OCI-LY7 (cell line): ENCODE results near the gene PRPF40B. TPM values are rescaled to one million over a fixed set of nuclear protein-coding genes. Genes with fewer than 3 reads are reported as not detected.
A peak's percentile ranks its signal among the peaks of the same experiment; 100 is the strongest.

Source experiments
- BruUV-seq: library from RNA; stranded (reverse); fragments of 400-500 nt; replicated peaks from 2 replicates; lab custom pipeline; 2021; lab: Mats Ljungman, UMichigan
- CTCF ChIA-PET: fragments of 300-600 bp; sonication (Branson Sonifier 250); formaldehyde crosslinking; loops from one replicate; lab custom pipeline; 2022; ENCODE audit warnings: antibody characterized with exemption; ENCODE audit not compliant: unreplicated experiment; lab: Charles Lee
- POLR2A ChIA-PET: fragments of 300-600 bp; sonication (Branson Sonifier 250); formaldehyde crosslinking; loops from one replicate; lab custom pipeline; 2022; ENCODE audit warnings: antibody characterized with exemption; lab: Charles Lee
- DNase-seq: peaks from one replicate; pipeline ENCODE4 v3.0.0-alpha.2; 2015; ENCODE audit warnings: low spot score
- H2AFZ ChIP-seq: fragments of 200-600 bp; sonication (generic), shearing (Covaris generic); 2 replicates; pipeline ENCODE4 v1.6.1; 2014; ENCODE audit warnings: mild to moderate bottlenecking, antibody characterized with exemption, low read length, moderate library complexity
- H3K27ac ChIP-seq: fragments of 200-600 bp; sonication (generic); 2 replicates; pipeline ENCODE4 v1.5.1; 2014; ENCODE audit warnings: mixed run types, low read depth, mild to moderate bottlenecking, moderate library complexity, low read length, inconsistent platforms; ENCODE audit not compliant: poor library complexity, severe bottlenecking
- H3K36me3 ChIP-seq: fragments of 200-600 bp; sonication (generic); 2 replicates; pipeline ENCODE4 v1.6.1; 2014; ENCODE audit warnings: mild to moderate bottlenecking, antibody characterized with exemption, low read length, moderate library complexity, mixed read lengths; ENCODE audit not compliant: insufficient read depth
- H3K4me1 ChIP-seq: fragments of 200-600 bp; sonication (generic); 2 replicates; pipeline ENCODE4 v1.5.1; 2014; ENCODE audit warnings: mild to moderate bottlenecking, low read length; ENCODE audit not compliant: insufficient read depth, poor library complexity, severe bottlenecking
- H3K4me2 ChIP-seq: fragments of 200-600 bp; sonication (generic); 2 replicates; pipeline ENCODE4 v1.6.1; 2014; ENCODE audit warnings: mild to moderate bottlenecking, low read length
- H3K4me3 ChIP-seq: fragments of 200-600 bp; sonication (generic); 2 replicates; pipeline ENCODE4 v1.5.1; 2014; ENCODE audit warnings: mild to moderate bottlenecking, low read depth, low read length; ENCODE audit not compliant: poor library complexity, severe bottlenecking
- H3K79me2 ChIP-seq: fragments of 200-600 bp; sonication (generic); 2 replicates; pipeline ENCODE4 v1.6.1; 2016; ENCODE audit warnings: low read depth, mild to moderate bottlenecking, low read length, moderate library complexity, mixed read lengths; ENCODE audit not compliant: insufficient read depth
- H3K9me2 ChIP-seq: fragments of 200-600 bp; sonication (generic); 2 replicates; pipeline ENCODE4 v1.6.1; 2016; ENCODE audit warnings: mild to moderate bottlenecking, low read length, mixed read lengths; ENCODE audit not compliant: insufficient read depth
- H3K9me3 ChIP-seq: fragments of 200-600 bp; sonication (generic); 2 replicates; pipeline ENCODE4 v1.6.1; 2014; ENCODE audit warnings: mild to moderate bottlenecking, mixed run types, low read length, mixed read lengths
- H4K20me1 ChIP-seq: fragments of 200-600 bp; sonication (generic); 2 replicates; pipeline ENCODE4 v1.6.1; 2014; ENCODE audit warnings: mild to moderate bottlenecking, antibody characterized with exemption, low read length, moderate library complexity, mixed read lengths; ENCODE audit not compliant: insufficient read depth
- CTCF ChIP-seq: fragments of 200-600 bp; sonication (generic); conservative IDR thresholded peaks from 2 replicates; pipeline ENCODE4 v1.5.1; 2014; ENCODE audit warnings: mild to moderate bottlenecking, antibody characterized with exemption, low read length, moderate library complexity, mixed read lengths
- EZH2phosphoT487 ChIP-seq: fragments of 200-600 bp; sonication (generic); IDR thresholded peaks from 2 replicates; pipeline ENCODE4 v1.6.1; 2018; ENCODE audit warnings: low read depth, borderline replicate concordance, mild to moderate bottlenecking, mixed run types, antibody characterized with exemption, low read length, moderate library complexity, mixed read lengths
- intact Hi-C: fragments of 100-400 bp; cut with micrococcal nuclease; formaldehyde crosslinking; loops from one replicate; pipeline ENCODE4 v1.10.0; 2022; ENCODE audit not compliant: unreplicated experiment
- total RNA-seq, 2 experiments: library from RNA; depleted of rRNA in 1 of 2; stranded (reverse); fragments of >200 nt in 1 of 2; shearing (Covaris generic) in 1 of 2; gene quantifications; 2 replicates each; pipeline ENCODE4 v1.2.3, GENCODE V29; 2014 to 2022

PRPF40B gene
- total RNA-seq, 2 experiments from 2014 or later = 11.3 to 26.3 TPM

GRCh38 chr12:49659753-49660152 is 36.4 kb downstream of the PRPF40B start:
- Histone ChIP-seq H3K36me3 (peaks cover 52% of the 10 kb centered on the region), H3K9me2 (no peaks in the 10 kb centered on the region), H4K20me1 (no peaks in the 10 kb centered on the region), H3K9me3 (no peaks in the 10 kb centered on the region), H2AFZ (no peak overlapping the region), H3K4me1 (peaks cover 48% of the 10 kb centered on the region), H3K27ac (no peak overlapping the region), H3K79me2 (no peaks in the 10 kb centered on the region; the same call in 1 of the 2 replicates), H3K4me2 (no peak overlapping the region), H3K4me3 (no peak overlapping the region)
- no peak for TF ChIP-seq EZH2phosphoT487
- TF ChIP-seq CTCF = no peak
- ChIA-PET POLR2A (interaction anchor here (0.9 to 2.3 kb wide), 3 partner anchors 14 to 44 kb away, joined by 3 to 9 read pairs (median 6); no protein-coding TSS in a partner anchor), CTCF (no interaction called here)
- BruUV-seq = no TSS peak
- intact Hi-C loops = no loop called here
- no peak for DNase-seq

- no peaks in the 10 kb centered on the region for H4K20me1 ChIP-seq
- intact Hi-C loops = no loop called here
- DNase-seq = peak; percentile 70
- H3K27ac ChIP-seq = peak overlapping the region; percentile 86
- no TSS peak for BruUV-seq
- no peaks in the 10 kb centered on the region for H3K9me2 ChIP-seq
- CTCF ChIA-PET = no interaction called here
- H3K4me3 ChIP-seq = peak overlapping the region; percentile 60
- peak overlapping the region; percentile 88 for H3K4me2 ChIP-seq
- H3K4me1 ChIP-seq = peaks cover 63% of the 10 kb centered on the region
- POLR2A ChIA-PET = interaction anchor here (0.8 to 2.3 kb wide), 4 partner anchors 8 to 1800 kb away, joined by 3 to 9 read pairs (median 4); no protein-coding TSS in a partner anchor
- TF ChIP-seq EZH2phosphoT487 (no peak), CTCF (no peak)
- H2AFZ ChIP-seq = no peak overlapping the region
- peaks cover 43% of the 10 kb centered on the region for H3K36me3 ChIP-seq
- no peaks in the 10 kb centered on the region; the same call in 1 of the 2 replicates for H3K79me2 ChIP-seq
- no peaks in the 10 kb centered on the region for H3K9me3 ChIP-seq
These were observed 37.8 kb downstream of the PRPF40B start for GRCh38 chr12:49661191-49661590.

GRCh38 chr12:49661746-49662145 is 38.4 kb downstream of the PRPF40B start:
- intact Hi-C loops = loop anchor here (2.0 kb wide), 1 partner anchor 37 kb away; no protein-coding TSS in a partner anchor
- no peaks in the 10 kb centered on the region for H3K9me2 ChIP-seq
- no peaks in the 10 kb centered on the region; the same call in 1 of the 2 replicates for H3K79me2 ChIP-seq
- CTCF ChIA-PET = interaction anchor here (1.4 to 2.4 kb wide), 2 partner anchors 12 to 41 kb away, joined by 3 to 11 read pairs; no protein-coding TSS in a partner anchor
- POLR2A ChIA-PET = interaction anchor here (0.8 to 2.5 kb wide), 5 partner anchors 8 to 1801 kb away, joined by 3 to 12 read pairs (median 6); no protein-coding TSS in a partner anchor
- H3K27ac ChIP-seq = peak overlapping the region; percentile 86
- peaks cover 64% of the 10 kb centered on the region for H3K4me1 ChIP-seq
- no peaks in the 10 kb centered on the region for H3K9me3 ChIP-seq
- H4K20me1 ChIP-seq = no peaks in the 10 kb centered on the region
- peak overlapping the region; percentile 88 for H3K4me2 ChIP-seq
- no peak overlapping the region for H2AFZ ChIP-seq
- peak overlapping the region; percentile 60 for H3K4me3 ChIP-seq
- H3K36me3 ChIP-seq = peaks cover 38% of the 10 kb centered on the region
- no peak for DNase-seq
- no TSS peak for BruUV-seq
- TF ChIP-seq EZH2phosphoT487 (no peak), CTCF (no peak)
